ENCODE results near the gene SLC30A1. TPM values are rescaled to one million over a fixed set of nuclear protein-coding genes. Genes with fewer than 3 reads are reported as not detected.

Gene SLC30A1
- polyA plus RNA-seq, 1 of the 3 experiments (the other 2 are of a cell fraction) = 6.9 TPM

DNA sequence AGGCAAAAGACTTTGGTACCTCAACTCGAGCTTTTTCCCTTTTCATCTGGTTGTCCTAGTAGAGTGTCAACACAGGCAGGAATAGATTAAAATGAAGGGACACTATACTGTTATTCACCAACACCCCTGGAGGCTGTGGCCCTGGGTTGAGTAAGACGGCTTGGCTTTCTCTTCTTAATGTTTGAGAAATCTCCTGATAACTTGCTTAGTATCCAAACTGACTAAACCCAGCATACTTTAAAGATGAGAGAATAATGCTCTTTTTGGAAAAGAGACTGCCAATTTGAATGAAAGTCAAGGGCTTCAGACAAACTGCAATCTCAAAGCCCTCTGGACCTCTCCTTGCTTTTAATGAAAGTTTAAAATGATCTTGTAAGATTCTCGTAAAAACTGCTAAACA is 2.6 kb upstream of the SLC30A1 start:
- no peaks in the 10 kb centered on the region for H3K9me3 ChIP-seq
- peak overlapping the region in 1 of 2 experiments; percentile 44; a peak in 1 of 4 replicates for H3K27ac ChIP-seq (ENCODE audit: low read depth in 2 of 2, low read length in 1 of 2)
- H3K9me2 ChIP-seq = no peaks in the 10 kb centered on the region
- peaks cover 9 to 13% of the 10 kb centered on the region in 2 experiments; a peak in 3 of 4 replicates for H3K4me1 ChIP-seq (ENCODE audit: control insufficient read depth in 1 of 2, insufficient read depth in 2 of 2, low read depth in 1 of 2, low read length in 1 of 2)
- no peak overlapping the region for H3K4me3 ChIP-seq (ENCODE audit: low read depth in 2 of 2, low read length in 1 of 2)
- H3K4me2 ChIP-seq = no peak overlapping the region
- POLR2A ChIA-PET = no interaction called here
- H3F3A ChIP-seq (replicated peaks; ENCODE audit: insufficient read depth) = no peaks in the 10 kb centered on the region
- no peaks in the 10 kb centered on the region for H3K27me3 ChIP-seq (ENCODE audit: insufficient read depth)
- H3K36me3 ChIP-seq (replicated peaks in 1 of 2; ENCODE audit: control insufficient read depth in 1 of 2, insufficient read depth in 2 of 2, low read length in 1 of 2) = no peaks in the 10 kb centered on the region
- peaks cover 17% of the 10 kb centered on the region for H4K20me1 ChIP-seq (ENCODE audit: insufficient read depth)
- no peak for DNase-seq
- H3K79me2 ChIP-seq (ENCODE audit: insufficient read depth) = peaks cover 24% of the 10 kb centered on the region
- TF ChIP-seq FOXM1 (IDR thresholded peaks at IDR 0.05; ENCODE audit: low read depth) (no peak), RAD21 (IDR thresholded peaks at IDR 0.05; ENCODE audit: low read length) (no peak), TCF12 (IDR thresholded peaks at IDR 0.05) (0 out of 2 replicates have a peak, but pooled peaks have one; percentile 13), EP300 (IDR thresholded peaks at IDR 0.05; ENCODE audit: borderline replicate concordance in 1 of 2, low read depth in 1 of 2, low read length in 1 of 2) (no peak), MEF2A (IDR thresholded peaks at IDR 0.05; ENCODE audit: borderline replicate concordance, low read depth) (peak; percentile 89), RXRA (IDR thresholded peaks at IDR 0.05; ENCODE audit: borderline replicate concordance, low read depth) (no peak), ELF1 (IDR thresholded peaks at IDR 0.05) (no peak), POLR2AphosphoS5 (IDR thresholded peaks at IDR 0.05; ENCODE audit: low read depth, low read length) (no peak), SMC3 (IDR thresholded peaks at IDR 0.05; ENCODE audit: low read depth, low read length) (no peak)
- TF ChIP-seq, protein P1, sequence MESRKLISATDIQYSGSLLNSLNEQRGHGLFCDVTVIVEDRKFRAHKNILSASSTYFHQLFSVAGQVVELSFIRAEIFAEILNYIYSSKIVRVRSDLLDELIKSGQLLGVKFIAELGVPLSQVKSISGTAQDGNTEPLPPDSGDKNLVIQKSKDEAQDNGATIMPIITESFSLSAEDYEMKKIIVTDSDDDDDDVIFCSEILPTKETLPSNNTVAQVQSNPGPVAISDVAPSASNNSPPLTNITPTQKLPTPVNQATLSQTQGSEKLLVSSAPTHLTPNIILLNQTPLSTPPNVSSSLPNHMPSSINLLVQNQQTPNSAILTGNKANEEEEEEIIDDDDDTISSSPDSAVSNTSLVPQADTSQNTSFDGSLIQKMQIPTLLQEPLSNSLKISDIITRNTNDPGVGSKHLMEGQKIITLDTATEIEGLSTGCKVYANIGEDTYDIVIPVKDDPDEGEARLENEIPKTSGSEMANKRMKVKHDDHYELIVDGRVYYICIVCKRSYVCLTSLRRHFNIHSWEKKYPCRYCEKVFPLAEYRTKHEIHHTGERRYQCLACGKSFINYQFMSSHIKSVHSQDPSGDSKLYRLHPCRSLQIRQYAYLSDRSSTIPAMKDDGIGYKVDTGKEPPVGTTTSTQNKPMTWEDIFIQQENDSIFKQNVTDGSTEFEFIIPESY (IDR thresholded peaks at IDR 0.05; ENCODE audit: borderline replicate concordance, low read depth) = no peak
- TF ChIP-seq, protein P2, sequence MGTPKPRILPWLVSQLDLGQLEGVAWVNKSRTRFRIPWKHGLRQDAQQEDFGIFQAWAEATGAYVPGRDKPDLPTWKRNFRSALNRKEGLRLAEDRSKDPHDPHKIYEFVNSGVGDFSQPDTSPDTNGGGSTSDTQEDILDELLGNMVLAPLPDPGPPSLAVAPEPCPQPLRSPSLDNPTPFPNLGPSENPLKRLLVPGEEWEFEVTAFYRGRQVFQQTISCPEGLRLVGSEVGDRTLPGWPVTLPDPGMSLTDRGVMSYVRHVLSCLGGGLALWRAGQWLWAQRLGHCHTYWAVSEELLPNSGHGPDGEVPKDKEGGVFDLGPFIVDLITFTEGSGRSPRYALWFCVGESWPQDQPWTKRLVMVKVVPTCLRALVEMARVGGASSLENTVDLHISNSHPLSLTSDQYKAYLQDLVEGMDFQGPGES (IDR thresholded peaks at IDR 0.05; ENCODE audit: low read depth, low read length) = no peak
- TF ChIP-seq, protein P3, sequence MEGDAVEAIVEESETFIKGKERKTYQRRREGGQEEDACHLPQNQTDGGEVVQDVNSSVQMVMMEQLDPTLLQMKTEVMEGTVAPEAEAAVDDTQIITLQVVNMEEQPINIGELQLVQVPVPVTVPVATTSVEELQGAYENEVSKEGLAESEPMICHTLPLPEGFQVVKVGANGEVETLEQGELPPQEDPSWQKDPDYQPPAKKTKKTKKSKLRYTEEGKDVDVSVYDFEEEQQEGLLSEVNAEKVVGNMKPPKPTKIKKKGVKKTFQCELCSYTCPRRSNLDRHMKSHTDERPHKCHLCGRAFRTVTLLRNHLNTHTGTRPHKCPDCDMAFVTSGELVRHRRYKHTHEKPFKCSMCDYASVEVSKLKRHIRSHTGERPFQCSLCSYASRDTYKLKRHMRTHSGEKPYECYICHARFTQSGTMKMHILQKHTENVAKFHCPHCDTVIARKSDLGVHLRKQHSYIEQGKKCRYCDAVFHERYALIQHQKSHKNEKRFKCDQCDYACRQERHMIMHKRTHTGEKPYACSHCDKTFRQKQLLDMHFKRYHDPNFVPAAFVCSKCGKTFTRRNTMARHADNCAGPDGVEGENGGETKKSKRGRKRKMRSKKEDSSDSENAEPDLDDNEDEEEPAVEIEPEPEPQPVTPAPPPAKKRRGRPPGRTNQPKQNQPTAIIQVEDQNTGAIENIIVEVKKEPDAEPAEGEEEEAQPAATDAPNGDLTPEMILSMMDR (IDR thresholded peaks at IDR 0.05) = no peak
- TF ChIP-seq, protein P4, sequence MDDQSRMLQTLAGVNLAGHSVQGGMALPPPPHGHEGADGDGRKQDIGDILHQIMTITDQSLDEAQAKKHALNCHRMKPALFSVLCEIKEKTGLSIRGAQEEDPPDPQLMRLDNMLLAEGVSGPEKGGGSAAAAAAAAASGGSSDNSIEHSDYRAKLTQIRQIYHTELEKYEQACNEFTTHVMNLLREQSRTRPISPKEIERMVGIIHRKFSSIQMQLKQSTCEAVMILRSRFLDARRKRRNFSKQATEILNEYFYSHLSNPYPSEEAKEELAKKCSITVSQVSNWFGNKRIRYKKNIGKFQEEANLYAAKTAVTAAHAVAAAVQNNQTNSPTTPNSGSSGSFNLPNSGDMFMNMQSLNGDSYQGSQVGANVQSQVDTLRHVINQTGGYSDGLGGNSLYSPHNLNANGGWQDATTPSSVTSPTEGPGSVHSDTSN (IDR thresholded peaks at IDR 0.05) = peak; percentile 15; the same call in 1 of the 2 replicates
- peak overlapping the region; percentile 82 for H2AFZ ChIP-seq (ENCODE audit: low read depth)
- H3K9ac ChIP-seq = no peak overlapping the region
- CTCF ChIA-PET = interaction anchor here (1.1 to 1.3 kb wide), 2 partner anchors 66 to 112 kb away, joined by 4 read pairs; no protein-coding TSS in a partner anchor
- 77% methylated on average over 3 of the region's 3 CpGs for WGBS (ENCODE audit: low lambda C conversion rate)

All from SK-N-SH (cell line).